Dendritic cell treated with granulocyte-macrophage colony-stimulating factor and Interleukin-4, amounts not matched to agents 40 ng/mL and 50 ng/mL, for 4 days (primary cell): ENCODE measurements around the gene ACE.

Experiments used
- H3K27ac Mint-ChIP-seq: one replicate; pipeline ENCODE4 v1.8.0; 2022; ENCODE audit warnings: mild to moderate bottlenecking, mixed read lengths
- H3K27me3 Mint-ChIP-seq: one replicate; pipeline ENCODE4 v1.8.0; 2022; ENCODE audit warnings: mild to moderate bottlenecking, mixed read lengths
- H3K36me3 Mint-ChIP-seq: one replicate; pipeline ENCODE4 v1.8.0; 2022; ENCODE audit warnings: low read depth, mixed read lengths
- H3K4me1 Mint-ChIP-seq: one replicate; pipeline ENCODE4 v1.8.0; 2022; ENCODE audit warnings: low read depth, mixed read lengths
- H3K4me3 Mint-ChIP-seq: one replicate; pipeline ENCODE4 v1.8.0; 2022; ENCODE audit warnings: mild to moderate bottlenecking, moderate library complexity, mixed read lengths
- H3K9me3 Mint-ChIP-seq: one replicate; pipeline ENCODE4 v1.8.0; 2022; ENCODE audit warnings: mixed read lengths
- intact Hi-C: fragments of 100-400 bp; cut with micrococcal nuclease; formaldehyde crosslinking; loops from one replicate; pipeline ENCODE4 v1.15.0; 2022

Gene ACE

GRCh38 chr17:63530557-63531021 is 53.7 kb downstream of the ACE start:
- H3K36me3 Mint-ChIP-seq = no peaks in the 10 kb centered on the region
- intact Hi-C loops = no loop called here
- H3K27me3 Mint-ChIP-seq = peaks cover 22% of the 10 kb centered on the region
- H3K27ac Mint-ChIP-seq = no peak overlapping the region
- no peaks in the 10 kb centered on the region for H3K9me3 Mint-ChIP-seq
- H3K4me3 Mint-ChIP-seq = no peak overlapping the region
- H3K4me1 Mint-ChIP-seq = no peaks in the 10 kb centered on the region

DNA sequence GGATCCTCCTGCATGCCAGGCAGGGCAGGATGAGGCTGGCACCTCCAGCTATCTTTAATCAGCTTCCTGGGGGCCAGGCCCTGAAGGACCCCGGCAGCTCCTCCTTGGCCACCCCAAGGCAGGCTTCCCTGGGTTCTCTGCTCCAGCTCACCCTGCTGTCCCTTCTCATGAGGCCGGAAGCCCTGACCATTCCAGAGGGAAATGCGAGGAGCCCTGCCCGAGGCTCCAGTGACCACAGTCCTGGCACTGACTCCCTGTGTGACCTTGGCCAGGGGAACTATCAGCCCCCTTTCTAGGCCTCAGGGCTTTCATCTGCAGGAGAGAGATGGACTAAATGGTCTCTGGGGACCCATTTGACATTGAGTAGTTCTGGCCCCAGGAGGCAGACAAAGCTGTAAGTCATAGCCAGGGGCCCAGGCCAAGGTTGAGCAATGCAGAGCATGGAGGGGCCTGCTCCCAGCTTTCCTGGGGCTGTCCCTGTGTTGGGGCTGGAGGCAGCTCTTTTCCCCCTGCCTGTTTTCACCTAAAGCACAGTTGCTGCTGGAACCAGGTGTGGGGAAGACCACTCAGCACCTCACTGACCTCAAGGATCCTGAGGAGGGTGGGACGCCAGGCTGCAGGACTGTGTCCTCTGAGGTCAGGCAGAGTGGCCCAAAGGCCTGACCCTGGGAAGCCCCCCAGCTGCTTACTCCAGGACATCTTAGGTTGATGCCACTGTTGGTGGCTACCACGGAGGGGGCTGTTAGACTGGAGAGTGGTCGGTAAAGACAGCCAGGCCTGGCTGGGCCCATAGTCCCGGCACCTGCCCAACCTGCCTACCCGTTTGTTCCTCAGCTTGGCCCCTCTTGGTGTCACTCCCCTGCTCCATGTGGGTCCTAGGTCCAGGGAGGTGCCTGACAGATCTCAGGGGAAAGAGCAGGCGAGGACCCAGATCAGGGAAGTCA is 54.4 kb downstream of the ACE start:
- intact Hi-C loops = no loop called here
- Mint-ChIP-seq H3K27ac (no peak overlapping the region), H3K36me3 (no peaks in the 10 kb centered on the region), H3K4me3 (no peak overlapping the region), H3K4me1 (no peaks in the 10 kb centered on the region), H3K9me3 (no peaks in the 10 kb centered on the region), H3K27me3 (peaks cover 19% of the 10 kb centered on the region)

DNA sequence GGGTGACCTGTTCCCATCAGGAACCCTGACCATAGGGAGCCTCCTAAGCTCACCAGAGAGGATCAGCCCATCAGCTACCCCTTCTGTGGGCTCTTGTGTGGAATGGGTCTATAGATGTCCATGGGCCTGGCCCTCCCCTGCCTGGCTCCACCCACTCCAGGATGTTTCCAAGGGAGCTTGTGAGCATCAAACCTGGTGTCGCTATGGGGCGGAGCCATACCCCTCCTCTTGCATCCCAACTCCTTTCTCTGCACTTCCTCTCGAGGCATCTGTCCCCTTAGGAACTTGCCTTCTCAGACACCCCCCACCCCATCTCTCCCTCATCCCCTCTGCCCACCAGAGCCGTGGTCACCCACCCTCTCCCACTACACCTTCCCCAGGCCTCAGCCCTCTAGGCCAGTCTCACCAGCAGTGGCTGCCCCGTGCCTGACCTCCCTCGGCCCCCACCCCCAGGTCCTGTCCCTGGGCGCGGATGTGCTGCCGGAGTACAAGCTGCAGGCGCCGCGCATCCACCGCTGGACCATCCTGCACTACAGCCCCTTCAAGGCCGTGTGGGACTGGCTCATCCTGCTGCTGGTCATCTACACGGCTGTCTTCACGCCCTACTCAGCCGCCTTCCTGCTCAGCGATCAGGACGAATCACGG is 56.7 kb downstream of the ACE start:
- no peaks in the 10 kb centered on the region for H3K36me3 Mint-ChIP-seq
- peaks cover 28% of the 10 kb centered on the region for H3K27me3 Mint-ChIP-seq
- no peak overlapping the region for H3K4me3 Mint-ChIP-seq
- intact Hi-C loops = no loop called here
- H3K4me1 Mint-ChIP-seq = peaks cover 4% of the 10 kb centered on the region
- H3K27ac Mint-ChIP-seq = no peak overlapping the region
- no peaks in the 10 kb centered on the region for H3K9me3 Mint-ChIP-seq

DNA sequence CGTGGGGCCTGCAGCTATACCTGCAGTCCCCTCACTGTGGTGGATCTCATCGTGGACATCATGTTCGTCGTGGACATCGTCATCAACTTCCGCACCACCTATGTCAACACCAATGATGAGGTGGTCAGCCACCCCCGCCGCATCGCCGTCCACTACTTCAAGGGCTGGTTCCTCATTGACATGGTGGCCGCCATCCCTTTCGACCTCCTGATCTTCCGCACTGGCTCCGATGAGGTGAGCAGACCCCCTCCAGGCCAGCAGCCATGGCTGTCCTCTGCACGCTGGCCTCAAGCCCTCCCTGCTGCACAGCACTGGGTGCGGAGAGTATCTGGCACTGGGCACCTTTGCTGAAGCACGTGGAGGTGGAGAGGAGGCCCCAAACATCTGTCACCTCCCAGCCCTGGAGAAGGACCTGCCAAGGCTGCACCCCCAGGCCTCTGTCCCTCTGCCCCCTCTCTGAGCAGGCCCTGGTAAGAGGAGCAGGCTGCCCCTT is 57.3 kb downstream of the ACE start:
- Mint-ChIP-seq H3K4me3 (no peak overlapping the region), H3K4me1 (peaks cover 5% of the 10 kb centered on the region), H3K36me3 (no peaks in the 10 kb centered on the region), H3K9me3 (no peaks in the 10 kb centered on the region), H3K27me3 (peaks cover 34% of the 10 kb centered on the region), H3K27ac (no peak overlapping the region)
- intact Hi-C loops = no loop called here

GRCh38 chr17:63534816-63535455 is 58.1 kb downstream of the ACE start:
- Mint-ChIP-seq H3K27me3 (peaks cover 42% of the 10 kb centered on the region), H3K4me3 (no peak overlapping the region), H3K9me3 (no peaks in the 10 kb centered on the region), H3K27ac (no peak overlapping the region), H3K4me1 (peaks cover 5% of the 10 kb centered on the region), H3K36me3 (no peaks in the 10 kb centered on the region)
- intact Hi-C loops = no loop called here

- Mint-ChIP-seq H3K9me3 (no peaks in the 10 kb centered on the region), H3K27me3 (peaks cover 45% of the 10 kb centered on the region), H3K4me1 (peaks cover 5% of the 10 kb centered on the region), H3K4me3 (no peak overlapping the region), H3K36me3 (no peaks in the 10 kb centered on the region), H3K27ac (no peak overlapping the region)
- intact Hi-C loops = no loop called here
Observed at GRCh38 chr17:63535640-63536039, 58.8 kb downstream of the ACE start.

DNA sequence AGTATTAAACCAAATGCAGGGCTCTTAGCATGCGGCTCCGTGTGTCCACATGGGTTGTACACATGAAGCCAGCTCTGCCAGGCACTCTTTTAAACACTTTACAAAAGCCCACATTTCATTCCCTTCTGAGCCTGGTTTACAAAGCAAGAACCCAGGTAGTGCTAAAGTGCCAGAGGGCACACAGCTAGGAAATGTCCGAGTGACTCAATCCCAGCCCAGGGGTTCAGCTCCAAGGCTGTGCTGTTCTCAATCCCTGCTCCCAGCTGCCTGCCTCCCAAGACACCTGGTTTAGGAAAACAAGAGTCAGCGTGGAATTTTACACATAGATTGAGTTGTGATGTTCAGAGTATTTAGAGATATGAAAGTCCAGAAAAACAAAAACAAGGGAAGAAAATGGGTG is 60.1 kb downstream of the ACE start:
- Mint-ChIP-seq H3K4me3 (no peak overlapping the region), H3K4me1 (peaks cover 10% of the 10 kb centered on the region), H3K27me3 (peaks cover 45% of the 10 kb centered on the region), H3K36me3 (no peaks in the 10 kb centered on the region), H3K27ac (no peak overlapping the region), H3K9me3 (no peaks in the 10 kb centered on the region)
- intact Hi-C loops = no loop called here

- no peaks in the 10 kb centered on the region for H3K9me3 Mint-ChIP-seq
- H3K27me3 Mint-ChIP-seq = peaks cover 43% of the 10 kb centered on the region
- H3K4me1 Mint-ChIP-seq = peaks cover 10% of the 10 kb centered on the region
- H3K4me3 Mint-ChIP-seq = no peak overlapping the region
- H3K27ac Mint-ChIP-seq = no peak overlapping the region
- no peaks in the 10 kb centered on the region for H3K36me3 Mint-ChIP-seq
- intact Hi-C loops = no loop called here
Observed at GRCh38 chr17:63537991-63538692, 61.3 kb downstream of the ACE start.

DNA sequence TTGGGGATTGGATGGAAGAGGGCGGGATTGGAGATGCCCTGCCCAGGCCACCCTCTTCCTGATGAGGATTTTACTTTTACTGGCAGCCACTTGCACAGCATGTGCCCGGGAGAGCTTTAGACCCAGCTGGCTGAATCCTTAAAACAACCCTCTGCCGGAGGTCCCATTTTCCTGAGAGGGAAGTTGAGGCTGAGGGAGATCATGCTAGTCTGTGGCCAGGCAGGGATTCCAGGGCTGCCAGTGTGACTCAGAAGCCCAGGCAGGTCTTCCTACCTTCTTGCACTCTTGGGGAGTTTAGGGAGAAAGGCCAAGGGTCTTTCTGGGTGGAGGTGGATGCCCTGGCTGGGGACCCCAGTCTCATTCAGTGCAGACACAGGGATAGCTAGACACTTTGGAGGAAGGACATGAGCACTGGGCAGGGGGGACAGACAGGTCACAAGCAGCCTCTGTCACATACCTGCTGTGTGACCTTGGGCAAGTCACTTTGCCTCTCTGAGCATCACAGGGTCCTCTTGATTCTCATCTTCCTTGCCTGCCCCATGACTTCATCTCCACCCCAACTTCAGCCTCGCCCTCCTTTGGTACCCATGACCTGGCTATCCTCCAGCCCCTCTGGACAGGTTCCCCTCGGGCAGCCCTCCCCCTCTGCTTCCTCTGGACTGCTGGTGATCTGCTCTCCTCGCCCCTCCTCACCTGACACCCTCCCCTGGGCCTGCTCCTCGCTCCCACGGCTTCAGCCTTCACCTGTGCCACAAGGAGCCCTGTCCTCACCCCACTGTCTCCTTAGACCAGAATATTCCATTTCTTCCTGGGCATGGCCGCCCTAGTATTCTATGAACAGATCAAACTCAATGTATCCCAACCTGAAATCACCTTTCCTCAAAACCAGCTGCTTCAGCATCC is 62.1 kb downstream of the ACE start:
- intact Hi-C loops = no loop called here
- Mint-ChIP-seq H3K27ac (no peak overlapping the region), H3K4me1 (peaks cover 10% of the 10 kb centered on the region), H3K4me3 (no peak overlapping the region), H3K36me3 (no peaks in the 10 kb centered on the region), H3K9me3 (no peaks in the 10 kb centered on the region), H3K27me3 (peaks cover 42% of the 10 kb centered on the region)

- Mint-ChIP-seq H3K4me3 (no peak overlapping the region), H3K27ac (no peak overlapping the region), H3K4me1 (peaks cover 10% of the 10 kb centered on the region), H3K36me3 (no peaks in the 10 kb centered on the region), H3K27me3 (peaks cover 33% of the 10 kb centered on the region), H3K9me3 (no peaks in the 10 kb centered on the region)
- intact Hi-C loops = no loop called here
Observed at GRCh38 chr17:63540590-63540989, 63.7 kb downstream of the ACE start.

- H3K9me3 Mint-ChIP-seq = no peaks in the 10 kb centered on the region
Observed at GRCh38 chr17:63542218-63542545, 65.3 kb downstream of the ACE start.

DNA sequence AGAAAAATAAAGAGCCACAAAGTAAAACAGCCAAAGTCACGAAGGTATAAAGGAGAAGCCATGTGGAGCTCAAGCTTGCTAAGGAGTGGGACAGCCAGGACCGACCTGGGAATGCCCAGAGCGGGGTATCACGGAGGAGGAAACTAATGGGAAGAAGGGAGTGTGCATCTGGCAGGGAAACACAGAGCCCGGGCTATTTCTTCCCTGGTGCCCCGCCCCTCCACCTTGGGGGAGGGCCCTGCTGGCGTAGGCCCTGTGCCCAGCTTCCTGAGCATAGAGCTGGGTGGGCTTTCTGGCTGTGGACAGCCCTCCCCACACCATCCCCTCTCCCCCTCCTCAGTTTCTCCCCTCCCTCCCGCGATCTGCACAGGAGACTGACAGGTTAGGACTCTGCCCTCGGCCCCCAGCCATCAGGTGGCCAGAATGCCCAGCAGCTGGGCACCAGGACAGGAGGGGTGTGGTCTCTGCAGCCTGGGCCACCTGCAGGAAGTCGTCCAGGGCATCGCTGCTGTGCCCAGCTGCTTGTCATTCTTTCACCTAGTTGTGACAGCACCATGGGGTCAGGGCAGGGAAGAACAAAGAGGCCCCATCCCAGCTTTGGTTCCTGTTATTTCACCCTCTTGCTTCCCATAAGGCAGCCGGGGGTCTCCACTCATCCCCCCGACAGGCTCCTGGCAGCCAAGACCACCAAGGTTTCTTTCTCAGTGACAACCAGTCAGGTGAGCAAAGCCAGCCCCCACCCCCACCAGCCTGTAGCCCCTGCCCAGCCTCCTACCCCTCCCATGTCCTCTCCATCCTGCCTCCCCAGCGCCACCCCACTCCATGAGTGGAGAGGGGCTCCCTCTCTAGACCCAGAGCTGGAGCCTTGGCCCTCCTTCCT is 66.3 kb downstream of the ACE start:
- Mint-ChIP-seq H3K9me3 (no peaks in the 10 kb centered on the region), H3K36me3 (no peaks in the 10 kb centered on the region), H3K27ac (no peak overlapping the region), H3K4me1 (peaks cover 10% of the 10 kb centered on the region), H3K27me3 (peaks cover 20% of the 10 kb centered on the region), H3K4me3 (no peak overlapping the region)
- intact Hi-C loops = no loop called here

More at GRCh38 chr17:63542218-63542545, 65.3 kb downstream of the ACE start:
- Mint-ChIP-seq H3K27ac (no peak overlapping the region), H3K27me3 (peaks cover 30% of the 10 kb centered on the region), H3K4me1 (peaks cover 10% of the 10 kb centered on the region), H3K4me3 (no peak overlapping the region), H3K36me3 (no peaks in the 10 kb centered on the region)
- intact Hi-C loops = no loop called here
